ENCODE results near the gene ZMYND19. TPM values are rescaled to one million over a fixed set of nuclear protein-coding genes. Genes with fewer than 3 reads are reported as not detected.

The ZMYND19 gene
- total RNA-seq, 1 donor from 2014 or later: 4.3 TPM

GRCh38 chr9:137581361-137582285 lies 8.7 kb downstream of the ZMYND19 start:
- Histone ChIP-seq H3K9me3 (no peaks in the 10 kb centered on the region), H3K36me3 (peaks cover 17 to 34% of the 10 kb centered on the region in 2 donors), H3K4me1 (peaks cover 0 to 18% of the 10 kb centered on the region in 2 donors), H3K4me3 (no peak overlapping the region), H3K27ac (no peak overlapping the region), H3K27me3 (no peaks in the 10 kb centered on the region)
- no peak for DNase-seq (ENCODE audit: low spot score in 2 of 2)
- intact Hi-C loops (cut with DNase I): no loop called here
- TF ChIP-seq, protein P1, sequence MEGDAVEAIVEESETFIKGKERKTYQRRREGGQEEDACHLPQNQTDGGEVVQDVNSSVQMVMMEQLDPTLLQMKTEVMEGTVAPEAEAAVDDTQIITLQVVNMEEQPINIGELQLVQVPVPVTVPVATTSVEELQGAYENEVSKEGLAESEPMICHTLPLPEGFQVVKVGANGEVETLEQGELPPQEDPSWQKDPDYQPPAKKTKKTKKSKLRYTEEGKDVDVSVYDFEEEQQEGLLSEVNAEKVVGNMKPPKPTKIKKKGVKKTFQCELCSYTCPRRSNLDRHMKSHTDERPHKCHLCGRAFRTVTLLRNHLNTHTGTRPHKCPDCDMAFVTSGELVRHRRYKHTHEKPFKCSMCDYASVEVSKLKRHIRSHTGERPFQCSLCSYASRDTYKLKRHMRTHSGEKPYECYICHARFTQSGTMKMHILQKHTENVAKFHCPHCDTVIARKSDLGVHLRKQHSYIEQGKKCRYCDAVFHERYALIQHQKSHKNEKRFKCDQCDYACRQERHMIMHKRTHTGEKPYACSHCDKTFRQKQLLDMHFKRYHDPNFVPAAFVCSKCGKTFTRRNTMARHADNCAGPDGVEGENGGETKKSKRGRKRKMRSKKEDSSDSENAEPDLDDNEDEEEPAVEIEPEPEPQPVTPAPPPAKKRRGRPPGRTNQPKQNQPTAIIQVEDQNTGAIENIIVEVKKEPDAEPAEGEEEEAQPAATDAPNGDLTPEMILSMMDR (IDR thresholded peaks at IDR 0.05): no peak

GRCh38 chr9:137580954-137581322 lies 9.4 kb downstream of the ZMYND19 start:
- H3K36me3 ChIP-seq: peaks cover 11 to 27% of the 10 kb centered on the region in 2 donors
- intact Hi-C loops (cut with DNase I): no loop called here
- no peaks in the 10 kb centered on the region for H3K9me3 ChIP-seq
- H3K4me1 ChIP-seq: peaks cover 0 to 18% of the 10 kb centered on the region in 2 donors
- TF ChIP-seq, protein P1 (IDR thresholded peaks at IDR 0.05): no peak
- no peak overlapping the region for H3K27ac ChIP-seq
- H3K27me3 ChIP-seq: no peaks in the 10 kb centered on the region
- no peak for DNase-seq (ENCODE audit: low spot score in 2 of 2)
- H3K4me3 ChIP-seq: no peak overlapping the region

DNA sequence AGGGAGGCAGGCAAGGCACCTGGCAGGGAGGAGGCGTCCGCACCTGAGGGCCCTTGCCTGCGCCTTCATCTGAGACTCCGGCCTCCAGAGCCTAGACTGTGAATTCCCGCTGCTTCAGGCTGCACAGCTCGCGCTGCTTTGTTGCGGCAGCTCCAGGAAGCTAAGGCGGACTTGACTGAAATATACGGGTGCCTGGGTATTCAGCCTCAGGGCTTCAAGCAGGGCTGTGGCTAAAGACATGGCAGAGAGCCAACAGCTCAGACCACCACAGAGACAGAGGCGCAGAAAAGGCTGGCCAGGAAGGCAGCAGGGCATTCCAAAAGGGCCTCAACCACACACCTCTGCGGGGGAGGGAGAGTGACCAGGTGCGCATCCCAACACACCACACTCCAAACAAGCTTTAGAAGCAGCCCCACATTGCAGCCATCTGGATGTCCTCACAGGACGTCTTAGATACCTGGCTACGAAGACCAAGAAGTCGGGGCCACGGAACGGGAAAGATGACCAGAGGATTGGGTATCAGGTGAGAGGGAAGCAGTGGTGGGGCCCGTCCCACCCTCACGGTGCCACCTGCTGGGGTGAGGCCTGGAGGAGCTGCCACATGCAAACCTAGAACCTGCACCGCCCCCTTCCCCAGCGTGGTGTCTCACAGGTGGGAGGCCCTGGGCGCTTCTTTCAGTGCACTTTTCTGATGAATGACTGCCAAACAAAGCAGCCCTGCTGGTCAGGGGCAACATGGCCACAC lies 9.9 kb downstream of the ZMYND19 start:
- Histone ChIP-seq H3K9me3 (no peaks in the 10 kb centered on the region), H3K4me1 (peaks cover 0 to 18% of the 10 kb centered on the region in 2 donors), H3K27ac (no peak overlapping the region), H3K4me3 (no peak overlapping the region), H3K27me3 (no peaks in the 10 kb centered on the region), H3K36me3 (peaks cover 6 to 22% of the 10 kb centered on the region in 2 donors)
- intact Hi-C loops (cut with DNase I): no loop called here
- TF ChIP-seq, protein P1 (IDR thresholded peaks at IDR 0.05): no peak
- no peak for DNase-seq (ENCODE audit: low spot score in 2 of 2)

GRCh38 chr9:137579259-137579604 lies 11.1 kb downstream of the ZMYND19 start:
- H3K4me3 ChIP-seq: peak overlapping the region; percentile 88 to 92
- H3K27me3 ChIP-seq: no peaks in the 10 kb centered on the region
- H3K27ac ChIP-seq: peak overlapping the region; percentile 70 to 78
- H3K4me1 ChIP-seq: peaks cover 0 to 18% of the 10 kb centered on the region in 2 donors
- intact Hi-C loops (cut with DNase I): loop anchor here (2.0 kb wide), 1 partner anchor 40 kb away; the partner anchor contains the start of gene EHMT1
- DNase-seq (ENCODE audit: low spot score in 2 of 2): no peak
- peaks cover 7 to 33% of the 10 kb centered on the region in 2 donors for H3K36me3 ChIP-seq
- H3K9me3 ChIP-seq: no peaks in the 10 kb centered on the region
- TF ChIP-seq, protein P1 (IDR thresholded peaks at IDR 0.05): no peak

DNA sequence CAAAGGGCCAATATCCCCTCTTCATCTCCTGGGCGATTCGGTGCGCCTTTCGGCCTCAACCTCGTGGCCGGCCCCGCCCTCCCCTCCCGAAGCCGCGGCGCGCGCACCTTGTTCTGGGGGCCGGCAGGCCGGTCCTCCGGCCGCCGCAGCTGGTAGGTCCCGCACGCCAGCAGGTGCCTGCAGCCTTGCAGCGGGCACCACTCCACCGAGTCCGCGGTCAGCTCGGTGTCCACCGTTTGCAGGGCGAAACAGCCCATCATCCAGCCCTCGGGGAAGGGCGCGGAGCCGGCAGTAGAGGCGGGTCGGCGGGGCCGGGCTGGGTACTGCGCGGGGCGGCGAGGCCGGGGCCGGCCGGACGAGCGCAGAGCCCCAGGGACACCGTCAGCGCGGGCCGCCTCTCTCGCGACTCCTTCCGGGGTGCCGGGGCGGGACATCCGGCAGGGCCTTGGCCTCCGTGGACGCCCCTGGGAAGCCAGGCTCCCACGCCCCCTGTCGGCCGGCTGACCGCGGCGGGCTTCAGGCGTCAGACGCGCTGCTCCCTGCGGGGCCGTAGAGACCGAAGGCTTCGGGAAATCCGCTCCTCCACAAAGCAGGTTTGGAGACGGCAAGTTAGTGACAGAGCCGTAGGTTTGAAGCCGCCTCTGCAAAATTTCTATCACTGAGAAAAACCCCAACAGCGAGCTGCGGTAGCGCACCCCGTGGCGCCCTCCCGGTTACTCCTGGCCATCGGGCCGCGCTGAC lies 11.6 kb downstream of the ZMYND19 start, which contains the start of gene DPH7:
DPH7 (minus strand) TSS at position 408 of the 741 bp plus-strand sequence; CDS start at position 260, 148 bp downstream.
- intact Hi-C loops (cut with DNase I): loop anchor here (1.0 to 2.0 kb wide), 4 partner anchors 12 to 40 kb away; partner anchors contain the start of genes ARRDC1, EHMT1, MRPL41 and ZMYND19
- Histone ChIP-seq H3K4me1 (peaks cover 0 to 18% of the 10 kb centered on the region in 2 donors), H3K36me3 (peaks cover 13 to 36% of the 10 kb centered on the region in 2 donors)

More for the DNA sequence above, 11.6 kb downstream of the ZMYND19 start, which contains the start of gene DPH7:
- Histone ChIP-seq H3K9me3 (no peaks in the 10 kb centered on the region), H3K27ac (peak within 1 kb of the TSS; percentile 70 to 78), H3K4me3 (peak within 1 kb of the TSS; percentile 88 to 92), H3K27me3 (no peaks in the 10 kb centered on the region)
- TF ChIP-seq, protein P1 (IDR thresholded peaks at IDR 0.05): peak; percentile 89 to 95 (median 93)
- peak; percentile 63 to 97 for DNase-seq (ENCODE audit: low spot score in 2 of 2)

Measured in ascending aorta (tissue), 2 donors.